Spleen (tissue), 11 donors: ENCODE measurements around the gene HSD17B4. TPM values are rescaled to one million over a fixed set of nuclear protein-coding genes. Genes with fewer than 3 reads are reported as not detected.

Experiments
- DNase-seq: peaks from one replicate; pipeline ENCODE4 v3.0.0-alpha.2; 2020
- H3K27ac ChIP-seq, 8 donors: fragments of 200-600 bp; sonication (generic) in 7 of 8; 1 replicate in 4 of 8; 2 replicates in 4 of 8; pipeline versions ENCODE4 v1.5.0 to v1.8.0; 2016 to 2021; ENCODE audit warnings: inconsistent platforms in 4 of 8, mild to moderate bottlenecking in 4 of 8, moderate library complexity in 1 of 8
- H3K27me3 ChIP-seq, 7 donors: fragments of 200-600 bp; sonication (generic) in 6 of 7; replicated peaks in 1 of 7; 1 replicate in 4 of 7; 2 replicates in 3 of 7; pipeline versions ENCODE4 v1.5.0 to v1.8.0; 2016 to 2021; ENCODE audit warnings: inconsistent platforms in 3 of 7, mild to moderate bottlenecking in 1 of 7
- H3K36me3 ChIP-seq, 6 donors: fragments of 200-600 bp; sonication (generic) in 5 of 6; 1 replicate in 4 of 6; 2 replicates in 2 of 6; pipeline versions ENCODE4 v1.5.0 to v1.8.0; 2016 to 2021; ENCODE audit warnings: inconsistent platforms in 2 of 6
- H3K4me1 ChIP-seq, 6 donors: fragments of 200-600 bp; sonication (generic) in 5 of 6; 1 replicate in 3 of 6; 2 replicates in 3 of 6; pipeline versions ENCODE4 v1.5.0 to v1.8.0; 2016 to 2021; ENCODE audit warnings: inconsistent platforms in 3 of 6
- H3K4me3 ChIP-seq, 8 donors: fragments of 200-600 bp; sonication (generic) in 7 of 8; 1 replicate in 4 of 8; 2 replicates in 4 of 8; pipeline versions ENCODE4 v1.5.0 to v1.8.0; 2016 to 2021; ENCODE audit warnings: inconsistent platforms in 4 of 8, mild to moderate bottlenecking in 4 of 8, moderate library complexity in 2 of 8
- H3K9me3 ChIP-seq, 8 donors: fragments of 200-600 bp; sonication (generic) in 7 of 8; 1 replicate in 4 of 8; 2 replicates in 4 of 8; pipeline versions ENCODE4 v1.5.0 to v1.8.0; 2016 to 2021; ENCODE audit warnings: inconsistent platforms in 4 of 8
- CTCF ChIP-seq, 11 experiments: fragments of 200-600 bp in 7 of 11; fragments of 450-650 bp in 4 of 11; sonication (generic) in 4 of 11; IDR thresholded peaks in 8 of 11; conservative IDR thresholded peaks in 3 of 11; 1 replicate in 7 of 11; 2 replicates in 4 of 11; pipeline versions ENCODE4 v1.4.0 to v1.8.0; 2016 to 2021; ENCODE audit warnings: antibody characterized with exemption in 11 of 11, inconsistent platforms in 4 of 11, mild to moderate bottlenecking in 1 of 11
- POLR2A ChIP-seq, 3 donors: fragments of 450-650 bp; IDR thresholded peaks; one replicate each; pipeline ENCODE4 v1.5.1; 2017; ENCODE audit warnings: antibody characterized with exemption in 3 of 3, mild to moderate bottlenecking in 1 of 3
- POLR2AphosphoS5 ChIP-seq, 3 donors: sonication (generic); formaldehyde crosslinking; IDR thresholded peaks; one replicate each; pipeline ENCODE4 v1.5.1; 2017; ENCODE audit warnings: antibody characterized with exemption in 3 of 3
- WGBS, 5 donors: extraction: QIAGEN DNeasy Blood & Tissue Kit in 3 of 5; methylation state at CpG; one replicate each; pipeline versions ENCODE4 v1.1.5 to v1.1.7; 2013 to 2018; 5-methylcytosine and 5-hydroxymethylcytosine counted together
- intact Hi-C: fragments of 100-400 bp; cut with DNase I; formaldehyde crosslinking; loops from one replicate; pipeline ENCODE4 v1.15.0; 2023; ENCODE audit warnings: low total_unique reads
- polyA plus RNA-seq, 3 donors: library from polyadenylated mRNA; stranded (reverse); fragments of 200-250 nt; gene quantifications; one replicate each; pipeline ENCODE4 v1.2.1, GENCODE V29; 2013
- total RNA-seq, 7 donors: library from RNA; depleted of rRNA in 3 of 7; stranded (reverse); fragments of >200 nt in 3 of 7; fragmentation: NEBNext Ultra II Directional in 4 of 7; extraction: Animal tissue kit (Norgen Biotek cat#: 25700) in 4 of 7; gene quantifications; one replicate each; pipeline versions ENCODE4 v1.1.0 to v1.2.1, GENCODE V29; 2016 to 2021
- donor health status: healthy with polysubstance abuse.
- donor health status: DM: no; HTN: no; CAD: no; lungs with moderate emphysema.
- donor health status: DM: no; HTN: no; CAD: no.
- donor health status: Bipolar disorder and iron deficiency.
- donor health status: healthy.
- donor health status: DM: no; HTN: no; CAD: no.
- donor health status: DM: yes; HTN: yes; CAD: no.

HSD17B4 gene
- total and polyA plus RNA-seq, 10 donors, result 134 to 193 (median 157) TPM

GRCh38 chr5:119405419-119405818 lies 46.9 kb upstream of the HSD17B4 start:
- TF ChIP-seq CTCF (IDR thresholded peaks at IDR 0.05 in 8 of 11, conservative IDR thresholded peaks at IDR 0.05 in 3 of 11) (no peak), POLR2AphosphoS5 (IDR thresholded peaks at IDR 0.05) (no peak), POLR2A (IDR thresholded peaks at IDR 0.05) (no peak)
- Histone ChIP-seq H3K36me3 (no peaks in the 10 kb centered on the region), H3K4me3 (no peak overlapping the region), H3K27me3 (no peaks in the 10 kb centered on the region), H3K4me1 (peaks cover 0 to 57% (median 19%) of the 10 kb centered on the region in 6 donors), H3K27ac (peak overlapping the region in 5 of 8 donors; percentile 20 to 68 (median 54)), H3K9me3 (no peaks in the 10 kb centered on the region)
- DNase-seq, result no peak
- 61 to 81% (median 76%) methylated on average over 4 of the region's 4 CpGs for WGBS, 5 donors
- intact Hi-C loops, result loop anchor here (10.0 kb wide), 1 partner anchor 91 kb away; no protein-coding TSS in a partner anchor

- WGBS, 5 donors, result 93 to 97% (median 95%) methylated on average over 5 of the region's 5 CpGs
- H3K4me1 ChIP-seq, result peaks cover 0 to 65% (median 27%) of the 10 kb centered on the region in 6 donors
- TF ChIP-seq CTCF (IDR thresholded peaks at IDR 0.05 in 8 of 11, conservative IDR thresholded peaks at IDR 0.05 in 3 of 11) (no peak), POLR2AphosphoS5 (IDR thresholded peaks at IDR 0.05) (no peak), POLR2A (IDR thresholded peaks at IDR 0.05) (no peak)
- no peak overlapping the region for H3K27ac ChIP-seq
- H3K9me3 ChIP-seq, result no peaks in the 10 kb centered on the region
- no peak overlapping the region for H3K4me3 ChIP-seq
- intact Hi-C loops, result loop anchor here (10.0 kb wide), 1 partner anchor 92 kb away; no protein-coding TSS in a partner anchor
- DNase-seq, result no peak
- no peaks in the 10 kb centered on the region for H3K27me3 ChIP-seq
- H3K36me3 ChIP-seq, result no peaks in the 10 kb centered on the region
Measured at GRCh38 chr5:119406551-119407110, 45.7 kb upstream of the HSD17B4 start.

GRCh38 chr5:119409235-119409815 lies 43.0 kb upstream of the HSD17B4 start:
- no peak for DNase-seq
- Histone ChIP-seq H3K27ac (no peak overlapping the region), H3K27me3 (no peaks in the 10 kb centered on the region), H3K36me3 (no peaks in the 10 kb centered on the region), H3K4me3 (no peak overlapping the region), H3K9me3 (no peaks in the 10 kb centered on the region), H3K4me1 (peaks cover 0 to 72% (median 32%) of the 10 kb centered on the region in 6 donors)
- intact Hi-C loops, result loop anchor here (10.0 kb wide), 1 partner anchor 95 kb away; no protein-coding TSS in a partner anchor
- TF ChIP-seq POLR2AphosphoS5 (IDR thresholded peaks at IDR 0.05) (no peak), CTCF (IDR thresholded peaks at IDR 0.05 in 8 of 11, conservative IDR thresholded peaks at IDR 0.05 in 3 of 11) (peak in 5 of 11 experiments; percentile 15 to 31 (median 19))
- WGBS, 5 donors, result 50 to 81% (median 72%) methylated on average over 3 of the region's 3 CpGs

GRCh38 chr5:119410448-119411159 lies 41.7 kb upstream of the HSD17B4 start:
- Histone ChIP-seq H3K4me1 (peaks cover 0 to 68% (median 22%) of the 10 kb centered on the region in 6 donors), H3K4me3 (no peak overlapping the region), H3K36me3 (no peaks in the 10 kb centered on the region), H3K9me3 (no peaks in the 10 kb centered on the region), H3K27me3 (no peaks in the 10 kb centered on the region), H3K27ac (no peak overlapping the region)
- no peak for TF ChIP-seq CTCF (IDR thresholded peaks at IDR 0.05 in 8 of 11, conservative IDR thresholded peaks at IDR 0.05 in 3 of 11)
- no peak for TF ChIP-seq POLR2AphosphoS5 (IDR thresholded peaks at IDR 0.05)
- TF ChIP-seq POLR2A (IDR thresholded peaks at IDR 0.05), result no peak
- intact Hi-C loops, result loop anchor here (10.0 kb wide), 1 partner anchor 426 kb away; the partner anchor contains the start of gene DTWD2
- WGBS, 5 donors, result 58 to 94% (median 77%) methylated on average over 3 to 4 of the region's 4 CpGs
- DNase-seq, result no peak
